Dedifferentiated amniotic fluid mesenchymal stem cell (primary cell): ENCODE results near the gene ANKLE2.
A peak's percentile ranks its signal among the peaks of the same experiment; 100 is the strongest.
"Not testable (repeated sequence)": the region's sequence is repeated elsewhere in the genome, so short reads cannot be mapped to it uniquely, and the experiment has no call there.

Source experiments
- DNase-seq: peaks from one replicate; pipeline ENCODE4 v3.0.0-alpha.2; 2016; ENCODE audit errors: extremely low spot score

ANKLE2 gene

GRCh38 chr12:132719141-132719953 lies 42.3 kb downstream of the ANKLE2 start:
- DNase-seq: no peak

- DNase-seq: no peak
These were observed 43.0 kb downstream of the ANKLE2 start for GRCh38 chr12:132718644-132719043.

GRCh38 chr12:132717531-132718387 lies 43.9 kb downstream of the ANKLE2 start:
- DNase-seq: no peak

GRCh38 chr12:132717011-132717410 lies 44.6 kb downstream of the ANKLE2 start:
- DNase-seq: no peak

GRCh38 chr12:132716356-132716755 lies 45.3 kb downstream of the ANKLE2 start:
- no peak for DNase-seq

GRCh38 chr12:132715874-132716273 lies 45.8 kb downstream of the ANKLE2 start:
- no peak for DNase-seq

- DNase-seq: no peak
These were observed 48.5 kb downstream of the ANKLE2 start for GRCh38 chr12:132713123-132713522.

GRCh38 chr12:132711080-132711843 lies 50.4 kb downstream of the ANKLE2 start:
- DNase-seq: no peak

- DNase-seq: peak; percentile 69
These were observed 51.1 kb downstream of the ANKLE2 start, which contains the start of gene PGAM5 for GRCh38 chr12:132710405-132711079. Gene PGAM5 (plus strand): TSS chr12:132710842. CDS start chr12:132710877, 35 bp downstream.

- no peak for DNase-seq
These were observed 51.6 kb downstream of the ANKLE2 start for GRCh38 chr12:132710043-132710404.

- DNase-seq: no peak
These were observed 53.5 kb downstream of the ANKLE2 start for GRCh38 chr12:132708150-132708549.

- no peak for DNase-seq
These were observed 54.4 kb downstream of the ANKLE2 start for GRCh38 chr12:132707241-132707640.

- DNase-seq: no peak
These were observed 58.0 kb downstream of the ANKLE2 start for GRCh38 chr12:132703641-132704040.

GRCh38 chr12:132702640-132703039 lies 59.0 kb downstream of the ANKLE2 start:
- no peak for DNase-seq

GRCh38 chr12:132700212-132700822 lies 61.3 kb downstream of the ANKLE2 start:
- DNase-seq: no peak

- no peak for DNase-seq
These were observed 63.3 kb downstream of the ANKLE2 start for GRCh38 chr12:132698341-132698740.

GRCh38 chr12:132695431-132695830 lies 66.2 kb downstream of the ANKLE2 start:
- DNase-seq: no peak

- not testable (repeated sequence) for DNase-seq
These were observed 66.7 kb downstream of the ANKLE2 start for GRCh38 chr12:132694888-132695287.

GRCh38 chr12:132692030-132692429 lies 69.6 kb downstream of the ANKLE2 start:
- DNase-seq: not testable (repeated sequence)

GRCh38 chr12:132690112-132690511 lies 71.5 kb downstream of the ANKLE2 start:
- DNase-seq: no peak

GRCh38 chr12:132689227-132689626 lies 72.4 kb downstream of the ANKLE2 start:
- DNase-seq: no peak
